ENCODE measurements around the gene BANP. TPM values are rescaled to one million over a fixed set of nuclear protein-coding genes. Genes with fewer than 3 reads are reported as not detected.
"Not testable (repeated sequence)": the region's sequence is repeated elsewhere in the genome, so short reads cannot be mapped to it uniquely, and the experiment has no call there.

The BANP gene
- polyA plus RNA-seq, 6 donors from 2014 or later = 24.3 to 40.1 (median 28.5) TPM

DNA sequence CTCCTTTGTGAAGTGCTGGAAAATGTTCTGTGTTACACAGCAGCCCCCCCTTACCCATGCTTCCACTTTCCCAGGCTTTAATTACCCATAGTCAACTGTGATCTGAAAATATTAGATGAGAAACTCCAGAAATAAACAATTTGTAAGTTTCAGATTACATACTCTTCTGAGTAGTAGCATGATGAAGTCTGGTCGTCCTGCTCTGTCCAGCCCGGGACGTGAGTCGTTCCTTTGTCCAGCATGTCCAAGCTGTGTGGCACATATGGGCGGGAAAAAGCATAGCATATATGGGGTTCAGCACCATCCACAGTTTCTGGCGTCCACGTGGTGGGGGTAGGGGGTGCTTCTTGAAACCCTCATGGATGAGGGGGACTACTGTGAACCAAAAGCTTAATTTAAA lies 83.5 kb downstream of the BANP start:
- ATAC-seq (ENCODE audit: low read depth in 2 of 2) (no peak), DNase-seq (no peak)
- H3K9me3 Mint-ChIP-seq = no peaks in the 10 kb centered on the region
- H3K4me3 Mint-ChIP-seq = no peak overlapping the region
- H3K27me3 Mint-ChIP-seq = no peaks in the 10 kb centered on the region
- H3K4me1 Mint-ChIP-seq = peaks cover 0 to 9% (median under 1%) of the 10 kb centered on the region in 3 donors
- H3K27ac Mint-ChIP-seq = peak overlapping the region in 2 of 6 donors; percentile 6 to 20
- peaks cover 0 to 15% of the 10 kb centered on the region in 2 donors for H3K36me3 Mint-ChIP-seq

DNA sequence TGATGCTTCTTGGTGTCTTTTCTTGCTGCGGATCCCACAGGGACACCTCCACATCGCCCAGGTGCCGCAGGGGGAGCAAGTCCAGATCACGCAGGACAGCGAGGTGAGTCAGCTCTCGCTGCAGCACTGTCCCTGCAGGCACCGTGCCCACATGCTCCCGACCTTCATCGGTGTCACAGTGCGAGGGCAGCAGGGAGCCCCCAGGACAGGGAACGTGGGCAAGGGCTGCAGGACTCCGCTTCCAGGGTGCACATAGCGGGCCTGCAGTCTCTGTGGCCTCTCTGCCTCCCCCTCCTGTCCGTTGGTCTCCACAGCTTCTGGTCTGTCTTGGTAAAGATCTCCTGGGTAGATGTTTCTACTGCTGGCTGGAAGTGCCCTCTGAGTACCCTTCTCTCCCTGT lies 84.1 kb downstream of the BANP start:
- H3K4me1 Mint-ChIP-seq = peaks cover 0 to 8% (median 3%) of the 10 kb centered on the region in 3 donors
- H3K27ac Mint-ChIP-seq = peak overlapping the region in 1 of 6 donors; percentile 41
- ATAC-seq (ENCODE audit: low read depth in 2 of 2) = no peak
- peaks cover 0 to 13% of the 10 kb centered on the region in 2 donors for H3K36me3 Mint-ChIP-seq
- H3K4me3 Mint-ChIP-seq = no peak overlapping the region
- no peaks in the 10 kb centered on the region for H3K9me3 Mint-ChIP-seq
- no peaks in the 10 kb centered on the region for H3K27me3 Mint-ChIP-seq
- DNase-seq = no peak

DNA sequence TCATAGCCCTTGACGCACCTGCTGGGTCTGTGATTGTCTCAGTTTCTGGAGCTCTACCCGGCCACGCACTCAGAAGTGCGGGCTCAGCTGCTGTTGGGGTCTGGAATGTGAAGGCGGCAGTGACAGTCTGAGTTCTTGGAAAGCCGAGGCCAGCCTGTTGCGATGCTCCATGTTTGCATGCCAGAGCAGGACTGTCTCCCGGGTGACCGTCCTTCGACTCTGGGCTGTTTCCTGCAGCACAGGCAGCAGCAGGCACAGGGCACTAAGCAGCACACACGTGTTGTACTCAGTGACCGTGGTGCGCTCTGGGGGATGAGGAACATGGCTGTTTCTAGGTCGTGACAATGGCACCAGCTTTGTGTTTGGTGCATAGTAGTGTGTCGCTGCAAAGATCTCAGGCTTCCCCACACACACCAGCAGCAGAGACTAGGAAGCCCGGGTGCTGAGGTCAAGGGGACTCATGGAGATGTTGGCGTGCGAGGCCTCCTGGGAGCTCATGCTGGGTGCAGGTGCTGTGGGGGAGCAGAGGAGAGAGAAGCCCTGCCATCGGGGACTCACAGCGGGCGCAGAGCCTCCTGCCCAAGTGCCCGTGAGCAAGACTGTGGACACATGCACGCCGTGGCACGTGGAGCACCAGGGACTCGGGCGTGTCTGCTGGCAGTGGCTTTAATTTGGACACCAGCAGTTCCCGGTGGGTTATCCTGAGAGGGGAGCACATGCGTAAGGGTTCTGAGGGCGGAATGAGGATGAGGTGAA lies 84.8 kb downstream of the BANP start:
- not testable (repeated sequence) for ATAC-seq (ENCODE audit: low read depth in 2 of 2); H3K27me3 Mint-ChIP-seq; DNase-seq; H3K4me1 Mint-ChIP-seq; H3K9me3 Mint-ChIP-seq
- Mint-ChIP-seq H3K36me3 (peaks cover 0 to 13% of the 10 kb centered on the region in 2 donors), H3K4me3 (peak overlapping the region in 1 of 8 donors; percentile 12), H3K27ac (peak overlapping the region in 3 of 6 donors; percentile 14 to 70 (median 22))

DNA sequence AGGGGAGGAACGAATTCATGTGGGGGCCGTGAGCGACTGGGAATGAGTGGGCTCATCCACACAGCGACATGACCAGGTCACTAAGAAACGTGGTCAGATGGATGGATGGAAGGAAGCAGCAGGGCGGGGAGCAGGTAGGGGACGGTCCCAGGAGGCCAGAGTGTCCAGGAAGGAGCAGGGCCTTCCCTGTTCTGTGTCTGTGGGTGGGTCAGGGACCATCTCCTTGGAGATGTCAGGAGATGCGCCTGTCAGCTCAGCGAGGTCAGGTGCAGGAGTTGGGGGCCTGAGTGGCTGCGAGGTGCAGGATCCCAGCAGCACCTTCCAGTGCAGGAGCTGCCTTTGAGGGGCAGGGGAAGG lies 85.4 kb downstream of the BANP start:
- not testable (repeated sequence) for H3K9me3 Mint-ChIP-seq; ATAC-seq (ENCODE audit: low read depth in 2 of 2); DNase-seq; H3K27me3 Mint-ChIP-seq
- peaks cover 0 to 17% of the 10 kb centered on the region in 2 donors for H3K36me3 Mint-ChIP-seq
- peak overlapping the region in 2 of 6 donors; percentile 22 to 28 for H3K27ac Mint-ChIP-seq
- H3K4me1 Mint-ChIP-seq = peaks cover 2 to 11% (median 9%) of the 10 kb centered on the region in 3 donors
- H3K4me3 Mint-ChIP-seq = peak overlapping the region in 1 of 8 donors; percentile 9

DNA sequence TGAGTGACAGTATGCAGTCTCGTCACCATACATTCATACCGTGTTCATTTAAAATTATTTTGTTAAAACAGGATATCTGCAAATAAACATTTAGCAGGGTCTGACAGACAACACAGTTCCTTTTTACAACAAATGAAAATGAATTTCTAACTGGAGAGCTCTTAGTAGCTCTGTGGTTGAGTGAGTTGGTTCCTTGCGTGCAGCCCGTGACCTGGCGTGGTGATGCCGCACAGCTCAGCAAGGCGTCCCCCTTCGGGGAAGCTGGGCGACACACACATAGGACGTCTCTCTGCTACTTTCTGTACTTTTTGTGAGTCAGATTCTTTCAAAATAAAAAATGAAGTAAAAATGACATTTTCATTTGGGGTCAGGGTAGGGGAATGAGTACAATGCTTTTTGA lies 86.1 kb downstream of the BANP start:
- H3K9me3 Mint-ChIP-seq, H3K27me3 Mint-ChIP-seq, H3K4me3 Mint-ChIP-seq, DNase-seq: not testable (repeated sequence)
- Mint-ChIP-seq H3K4me1 (peaks cover 10 to 19% (median 17%) of the 10 kb centered on the region in 3 donors), H3K36me3 (peaks cover 0 to 21% of the 10 kb centered on the region in 2 donors), H3K27ac (peak overlapping the region in 1 of 6 donors; percentile 7)
- ATAC-seq (ENCODE audit: low read depth in 2 of 2) = peak; percentile 66 to 69

DNA sequence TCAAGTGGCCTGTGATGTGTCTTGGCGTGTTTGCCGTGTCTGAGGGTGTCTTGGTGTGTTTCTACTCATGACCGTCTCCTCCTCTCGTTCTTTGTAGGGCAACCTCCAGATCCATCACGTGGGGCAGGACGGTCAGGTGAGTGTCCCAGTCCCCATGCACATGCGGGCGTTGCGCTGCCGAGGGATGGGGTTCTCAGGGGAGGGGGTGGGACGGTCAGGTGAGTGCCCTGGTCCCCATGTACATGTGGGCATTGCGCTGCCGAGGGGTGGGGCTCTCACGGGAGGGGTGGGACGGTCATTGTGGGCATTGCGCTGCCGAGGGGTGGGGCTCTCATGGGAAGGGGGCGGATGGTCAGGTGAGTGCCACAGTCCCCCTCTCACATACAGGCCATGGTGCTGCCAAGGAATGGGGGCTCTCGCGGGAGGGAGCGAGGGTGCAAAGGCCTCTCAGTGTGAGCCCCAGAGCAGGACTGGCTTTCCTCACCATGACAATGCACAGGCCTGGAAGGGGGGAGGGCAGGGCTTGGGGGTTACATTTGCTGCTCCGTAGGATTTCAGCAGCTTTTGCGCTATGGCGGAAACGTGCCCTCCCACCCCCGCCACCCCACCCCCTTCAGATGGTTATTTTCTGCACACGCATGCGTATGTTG lies 86.8 kb downstream of the BANP start:
- not testable (repeated sequence) for DNase-seq; H3K27me3 Mint-ChIP-seq; H3K9me3 Mint-ChIP-seq; ATAC-seq (ENCODE audit: low read depth in 2 of 2)
- H3K4me3 Mint-ChIP-seq = peak overlapping the region in 1 of 8 donors; percentile 42
- peaks cover 11 to 23% (median 23%) of the 10 kb centered on the region in 3 donors for H3K4me1 Mint-ChIP-seq
- H3K27ac Mint-ChIP-seq = peak overlapping the region in 3 of 6 donors; percentile 7 to 67 (median 52)
- peaks cover 0 to 21% of the 10 kb centered on the region in 2 donors for H3K36me3 Mint-ChIP-seq

DNA sequence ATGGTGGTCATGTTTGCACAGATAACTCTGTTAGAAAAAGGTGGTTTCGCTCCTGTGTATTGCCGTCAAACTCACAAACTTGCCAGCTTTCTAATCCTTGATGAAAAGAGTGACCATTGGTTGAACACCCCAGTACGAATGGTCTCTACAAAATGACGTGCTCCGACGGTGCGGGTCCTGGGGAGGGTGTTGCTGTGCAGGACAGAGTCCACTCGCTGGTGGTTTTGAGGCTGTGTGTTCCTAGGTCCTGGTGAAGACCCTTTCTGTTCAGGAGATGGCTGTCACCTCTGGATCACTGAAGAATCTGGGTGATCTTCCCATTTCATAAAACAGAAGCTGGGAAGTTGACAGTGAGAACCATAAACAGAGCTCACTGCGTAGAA lies 87.3 kb downstream of the BANP start:
- H3K9me3 Mint-ChIP-seq, H3K4me3 Mint-ChIP-seq: not testable (repeated sequence)
- H3K36me3 Mint-ChIP-seq = peaks cover 0 to 21% of the 10 kb centered on the region in 2 donors

DNA sequence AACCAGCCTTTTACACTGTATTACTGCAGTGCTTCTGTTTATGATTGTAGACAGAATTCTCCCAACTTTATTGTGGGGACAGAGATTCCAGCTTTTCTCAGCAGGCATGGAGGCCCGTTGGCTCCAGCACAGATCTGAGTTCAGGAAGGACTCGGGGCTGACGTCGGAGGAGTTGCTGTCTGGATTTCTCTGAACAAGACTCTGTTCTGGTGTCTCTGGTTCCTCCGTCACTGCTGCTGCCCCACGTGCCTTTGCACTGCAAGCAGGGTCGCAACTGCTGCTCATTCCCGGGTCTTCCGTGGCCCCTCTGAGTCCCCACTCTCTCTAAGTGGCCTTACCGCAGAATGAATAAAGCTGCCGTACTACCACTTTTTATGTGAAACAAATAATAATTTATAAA lies 88.4 kb downstream of the BANP start:
- Mint-ChIP-seq H3K27ac (peak overlapping the region in 2 of 6 donors; percentile 65 to 69), H3K4me1 (peaks cover 23 to 39% (median 38%) of the 10 kb centered on the region in 3 donors), H3K4me3 (no peak overlapping the region), H3K9me3 (no peaks in the 10 kb centered on the region), H3K27me3 (no peaks in the 10 kb centered on the region), H3K36me3 (peaks cover 0 to 21% of the 10 kb centered on the region in 2 donors)
- DNase-seq = no peak
- no peak for ATAC-seq (ENCODE audit: low read depth in 2 of 2)

More for the DNA sequence above, 87.3 kb downstream of the BANP start:
- not testable (repeated sequence) for ATAC-seq (ENCODE audit: low read depth in 2 of 2); DNase-seq; H3K27me3 Mint-ChIP-seq
- Mint-ChIP-seq H3K4me1 (peaks cover 16 to 28% (median 28%) of the 10 kb centered on the region in 3 donors), H3K27ac (peak overlapping the region in 2 of 6 donors; percentile 82 to 92)

DNA sequence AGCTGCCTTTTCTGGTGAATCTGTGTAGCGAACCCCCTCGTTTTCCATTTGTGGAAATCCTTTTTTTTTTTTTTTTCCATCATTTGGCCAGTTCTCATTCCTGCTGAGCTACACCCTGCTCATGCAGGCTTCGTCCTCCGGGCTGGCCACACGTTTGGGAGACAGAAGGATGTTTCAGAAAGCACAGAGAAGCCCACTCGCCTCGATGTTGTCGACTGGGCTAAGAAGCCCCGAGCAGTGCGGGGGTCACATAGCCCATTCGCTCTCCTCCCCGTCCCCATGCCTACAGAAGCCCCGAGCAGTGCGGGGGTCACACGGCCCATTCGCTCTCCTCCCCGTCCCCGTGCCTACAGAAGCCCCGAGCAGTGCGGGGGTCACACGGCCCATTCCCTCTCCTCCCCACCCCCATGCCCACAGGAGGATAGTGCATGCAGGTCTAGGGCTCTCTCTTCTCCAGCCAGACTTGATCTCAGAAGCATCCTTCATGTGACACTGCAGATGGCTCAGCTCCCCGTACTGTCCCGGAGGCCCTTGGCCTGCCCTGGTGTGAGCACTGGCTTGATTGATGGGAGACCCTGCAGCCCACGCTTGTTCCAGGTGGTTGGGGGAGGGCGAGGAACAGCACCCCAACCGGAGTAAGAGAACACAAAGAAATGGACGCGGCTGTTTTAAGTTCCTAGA lies 89.1 kb downstream of the BANP start:
- ATAC-seq (ENCODE audit: low read depth in 2 of 2); DNase-seq; H3K27me3 Mint-ChIP-seq; H3K9me3 Mint-ChIP-seq: not testable (repeated sequence)
- H3K36me3 Mint-ChIP-seq = peaks cover 0 to 21% of the 10 kb centered on the region in 2 donors
- peak overlapping the region in 1 of 8 donors; percentile 68 for H3K4me3 Mint-ChIP-seq
- H3K27ac Mint-ChIP-seq = peak overlapping the region in 5 of 6 donors; percentile 30 to 98 (median 76)
- H3K4me1 Mint-ChIP-seq = peaks cover 27 to 47% (median 42%) of the 10 kb centered on the region in 3 donors

DNA sequence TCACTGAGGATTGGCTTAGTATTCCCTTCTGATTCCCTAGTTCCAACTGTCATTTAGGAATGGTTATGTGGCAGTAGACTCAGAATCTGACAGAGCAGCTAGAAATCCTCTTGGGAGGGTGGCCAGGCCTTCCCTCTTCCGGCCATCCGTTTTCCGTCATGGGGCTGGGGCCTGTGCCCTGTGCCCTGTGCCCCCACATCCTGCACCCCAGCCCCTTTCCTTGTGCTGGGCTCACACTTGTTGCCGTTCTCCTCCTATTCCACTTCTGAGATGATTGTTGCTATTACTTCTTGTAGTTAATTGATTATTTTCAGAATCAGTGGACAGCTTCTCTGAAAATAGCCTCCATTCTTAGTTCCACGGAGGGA lies 89.6 kb downstream of the BANP start:
- Mint-ChIP-seq H3K36me3 (peaks cover 0 to 18% of the 10 kb centered on the region in 2 donors), H3K4me1 (peaks cover 32 to 52% (median 48%) of the 10 kb centered on the region in 3 donors), H3K27ac (peak overlapping the region in 5 of 6 donors; percentile 41 to 98 (median 83))
- H3K4me3 Mint-ChIP-seq; DNase-seq; H3K27me3 Mint-ChIP-seq; ATAC-seq (ENCODE audit: low read depth in 2 of 2); H3K9me3 Mint-ChIP-seq: not testable (repeated sequence)

DNA sequence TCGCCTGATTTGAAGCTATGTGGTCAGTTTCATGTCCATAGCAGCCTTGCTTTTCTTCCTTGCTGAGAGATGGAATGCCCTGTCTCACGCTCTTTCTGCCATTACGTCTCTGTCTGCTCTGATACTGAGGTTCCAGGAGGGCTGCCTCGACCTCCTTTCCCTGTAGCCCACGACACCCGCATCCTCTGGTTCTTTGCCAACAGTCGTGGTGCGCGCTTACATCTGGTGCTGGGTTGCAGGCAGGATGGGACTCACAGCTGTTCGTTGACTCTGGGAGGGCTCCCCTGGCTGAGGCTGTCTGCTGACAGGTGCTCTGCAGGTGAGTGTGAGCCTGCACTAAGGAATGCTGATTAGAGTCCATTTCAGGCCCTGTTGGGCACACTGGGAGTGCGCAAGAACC lies 90.3 kb downstream of the BANP start:
- H3K27me3 Mint-ChIP-seq = not testable (repeated sequence)
- peaks cover 0 to 12% of the 10 kb centered on the region in 2 donors for H3K36me3 Mint-ChIP-seq

DNA sequence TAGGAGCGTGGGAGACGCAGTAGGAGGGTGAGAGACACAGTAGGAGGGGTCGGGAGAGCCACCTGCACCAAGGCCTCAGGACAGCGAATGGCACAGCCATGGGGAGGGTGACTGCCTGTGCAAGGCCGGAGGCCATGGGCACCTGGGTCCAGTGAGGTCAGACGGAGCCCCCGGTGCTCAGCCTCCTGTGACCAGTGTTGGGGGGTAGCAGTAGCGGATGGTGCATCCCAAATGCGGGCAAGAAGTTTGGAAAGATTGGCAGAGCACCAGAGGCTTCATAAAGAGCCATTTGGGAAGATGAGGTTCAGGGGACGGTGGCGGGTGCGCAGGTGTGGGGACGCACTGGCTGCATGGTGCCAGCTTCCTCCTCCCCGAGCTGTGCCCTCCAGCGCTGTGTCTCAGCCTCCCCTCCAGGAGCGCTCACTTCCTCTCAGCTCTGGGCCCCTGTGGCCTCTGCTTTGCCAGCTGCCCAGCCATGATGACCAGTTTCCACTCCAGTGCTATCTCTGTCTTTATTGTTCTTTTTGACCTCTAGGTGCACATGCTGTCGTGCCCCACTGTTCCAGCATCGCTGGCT lies 90.8 kb downstream of the BANP start:
- not testable (repeated sequence) for H3K27me3 Mint-ChIP-seq, H3K9me3 Mint-ChIP-seq, H3K36me3 Mint-ChIP-seq
- Mint-ChIP-seq H3K4me1 (peaks cover 37 to 59% (median 50%) of the 10 kb centered on the region in 3 donors), H3K27ac (peak overlapping the region; percentile 93 to 100 (median 98)), H3K4me3 (peak overlapping the region in 7 of 8 donors; percentile 17 to 79 (median 74))
- ATAC-seq (ENCODE audit: low read depth in 2 of 2) (peak in 1 of 2 donors; percentile 9), DNase-seq (peak; percentile 58)

More for the DNA sequence above, 90.3 kb downstream of the BANP start:
- Mint-ChIP-seq H3K27ac (peak overlapping the region in 5 of 6 donors; percentile 93 to 100 (median 98)), H3K4me3 (peak overlapping the region in 4 of 8 donors; percentile 24 to 79 (median 68)), H3K4me1 (peaks cover 37 to 56% (median 49%) of the 10 kb centered on the region in 3 donors)
- not testable (repeated sequence) for H3K9me3 Mint-ChIP-seq; DNase-seq; ATAC-seq (ENCODE audit: low read depth in 2 of 2)
